GM18499 (cell line): Measurements from ENCODE around the gene ZCCHC14.

Experiments used
- ATAC-seq: cut with Tn5 transposase; IDR thresholded peaks from one replicate; pipeline ENCODE4 v1.9.1; 2021; ENCODE audit warnings: moderate number of reproducible peaks; ENCODE audit not compliant: insufficient read depth, unreplicated experiment

ZCCHC14 gene

GRCh38 chr16:87438611-87438985, 54.2 kb downstream of the ZCCHC14 start:
- no peak for ATAC-seq

GRCh38 chr16:87437911-87438610, 54.8 kb downstream of the ZCCHC14 start:
- ATAC-seq, result no peak

GRCh38 chr16:87437327-87437726, 55.5 kb downstream of the ZCCHC14 start:
- ATAC-seq, result no peak

GRCh38 chr16:87436225-87437172, 56.3 kb downstream of the ZCCHC14 start:
- ATAC-seq, result no peak

GRCh38 chr16:87435372-87436224, 57.2 kb downstream of the ZCCHC14 start:
- ATAC-seq, result no peak

GRCh38 chr16:87434146-87434667, 58.6 kb downstream of the ZCCHC14 start:
- no peak for ATAC-seq

- no peak for ATAC-seq
Observed at GRCh38 chr16:87432330-87432915, 60.4 kb downstream of the ZCCHC14 start.

- no peak for ATAC-seq
Observed at GRCh38 chr16:87431926-87432325, 60.9 kb downstream of the ZCCHC14 start.

- ATAC-seq, result no peak
Observed at GRCh38 chr16:87426423-87427215, 66.2 kb downstream of the ZCCHC14 start.

GRCh38 chr16:87425941-87426340, 66.9 kb downstream of the ZCCHC14 start:
- no peak for ATAC-seq

- ATAC-seq, result no peak
Observed at GRCh38 chr16:87424266-87424665, 68.6 kb downstream of the ZCCHC14 start.

- ATAC-seq, result no peak
Observed at GRCh38 chr16:87423429-87423828, 69.4 kb downstream of the ZCCHC14 start.

- ATAC-seq, result no peak
Observed at GRCh38 chr16:87422106-87422505, 70.7 kb downstream of the ZCCHC14 start.

- ATAC-seq, result no peak
Observed at GRCh38 chr16:87421003-87421912, 71.6 kb downstream of the ZCCHC14 start.

- no peak for ATAC-seq
Observed at GRCh38 chr16:87420026-87421002, 72.5 kb downstream of the ZCCHC14 start.

GRCh38 chr16:87418644-87419043, 74.2 kb downstream of the ZCCHC14 start:
- ATAC-seq, result no peak

GRCh38 chr16:87418216-87418615, 74.6 kb downstream of the ZCCHC14 start:
- no peak for ATAC-seq
